HG03558 (cell line): Measurements from ENCODE around the gene FBXW5.

Source experiments
- ATAC-seq: cut with Tn5 transposase; IDR thresholded peaks from one replicate; pipeline ENCODE4 v1.9.1; 2021; ENCODE audit warnings: moderate number of reproducible peaks; ENCODE audit not compliant: unreplicated experiment; ENCODE audit errors: extremely low read depth

Gene FBXW5

GRCh38 chr9:136978073-136978864, 33.7 kb upstream of the FBXW5 start:
- ATAC-seq: no peak

- ATAC-seq: no peak
These were observed 33.1 kb upstream of the FBXW5 start for GRCh38 chr9:136977649-136978072.

- no peak for ATAC-seq
These were observed 32.7 kb upstream of the FBXW5 start, which contains the start of gene PTGDS for GRCh38 chr9:136977223-136977622. PTGDS (plus strand) TSS chr9:136977504; CDS start chr9:136977579, 75 bp downstream.

GRCh38 chr9:136975644-136976043, 31.1 kb upstream of the FBXW5 start:
- no peak for ATAC-seq

GRCh38 chr9:136974817-136975535, 30.4 kb upstream of the FBXW5 start:
- no peak for ATAC-seq

- no peak for ATAC-seq
These were observed 29.4 kb upstream of the FBXW5 start for GRCh38 chr9:136973618-136974617.

GRCh38 chr9:136972743-136973142, 28.2 kb upstream of the FBXW5 start:
- no peak for ATAC-seq

GRCh38 chr9:136972335-136972734, 27.8 kb upstream of the FBXW5 start:
- ATAC-seq: no peak

GRCh38 chr9:136971746-136972145, 27.2 kb upstream of the FBXW5 start:
- no peak for ATAC-seq

- no peak for ATAC-seq
These were observed 25.8 kb upstream of the FBXW5 start for GRCh38 chr9:136970361-136970760.

- ATAC-seq: no peak
These were observed 25.2 kb upstream of the FBXW5 start for GRCh38 chr9:136969774-136970173.

GRCh38 chr9:136969150-136969549, 24.6 kb upstream of the FBXW5 start:
- ATAC-seq: no peak

GRCh38 chr9:136968333-136969127, 24.0 kb upstream of the FBXW5 start:
- no peak for ATAC-seq

- no peak for ATAC-seq
These were observed 21.4 kb upstream of the FBXW5 start for GRCh38 chr9:136965771-136966484.

- ATAC-seq: no peak
These were observed 20.4 kb upstream of the FBXW5 start for GRCh38 chr9:136964833-136965422.

GRCh38 chr9:136964171-136964689, 19.7 kb upstream of the FBXW5 start:
- no peak for ATAC-seq

GRCh38 chr9:136963751-136964150, 19.2 kb upstream of the FBXW5 start:
- no peak for ATAC-seq

GRCh38 chr9:136963341-136963740, 18.8 kb upstream of the FBXW5 start:
- ATAC-seq: no peak
